ENCODE results near the gene GSTO2.
A peak's percentile ranks its signal among the peaks of the same experiment; 100 is the strongest.
"Not testable (repeated sequence)": the region's sequence is repeated elsewhere in the genome, so short reads cannot be mapped to it uniquely, and the experiment has no call there.

Gene GSTO2

GRCh38 chr10:104268713-104269645 lies at the start of gene GSTO2:
TSS of gene GSTO2 (plus strand) at chr10:104269184. CDS start at chr10:104274916, 5,732 bp downstream.
- DNase-seq (ENCODE audit: extremely low spot score, insufficient read length, low read depth) (peak; percentile 99), FAIRE-seq (peak; percentile 99)

- FAIRE-seq (no peak), DNase-seq (ENCODE audit: extremely low spot score, insufficient read length, low read depth) (no peak)
These were observed 48.5 kb upstream of the GSTO2 start for GRCh38 chr10:104220522-104220921.

- no peak for FAIRE-seq
- no peak for DNase-seq (ENCODE audit: extremely low spot score, insufficient read length, low read depth)
These were observed 45.7 kb upstream of the GSTO2 start for GRCh38 chr10:104223304-104223703.

- DNase-seq (ENCODE audit: extremely low spot score, insufficient read length, low read depth), result no peak
- no peak for FAIRE-seq
These were observed 38.5 kb upstream of the GSTO2 start for GRCh38 chr10:104230490-104230889.

- DNase-seq (ENCODE audit: extremely low spot score, insufficient read length, low read depth) (peak; percentile 100), FAIRE-seq (peak; percentile 99)
These were observed 37.0 kb upstream of the GSTO2 start, which contains the start of gene CFAP43 for GRCh38 chr10:104231784-104232612. TSS of gene CFAP43 (minus strand) at chr10:104232364. CDS start at chr10:104232246, 118 bp downstream.

- DNase-seq (ENCODE audit: extremely low spot score, insufficient read length, low read depth) (no peak), FAIRE-seq (no peak)
These were observed 36.3 kb upstream of the GSTO2 start for GRCh38 chr10:104232613-104233102.

GRCh38 chr10:104233817-104234216 lies 35.2 kb upstream of the GSTO2 start:
- no peak for FAIRE-seq
- no peak for DNase-seq (ENCODE audit: extremely low spot score, insufficient read length, low read depth)

GRCh38 chr10:104234934-104235333 lies 34.0 kb upstream of the GSTO2 start:
- no peak for DNase-seq (ENCODE audit: extremely low spot score, insufficient read length, low read depth)
- FAIRE-seq, result no peak

- FAIRE-seq, result no peak
- no peak for DNase-seq (ENCODE audit: extremely low spot score, insufficient read length, low read depth)
These were observed 33.2 kb upstream of the GSTO2 start for GRCh38 chr10:104235801-104236200.

GRCh38 chr10:104240078-104240477 lies 28.9 kb upstream of the GSTO2 start:
- no peak for FAIRE-seq
- no peak for DNase-seq (ENCODE audit: extremely low spot score, insufficient read length, low read depth)

- FAIRE-seq, result no peak
- DNase-seq (ENCODE audit: extremely low spot score, insufficient read length, low read depth), result no peak
These were observed 26.4 kb upstream of the GSTO2 start for GRCh38 chr10:104242545-104242944.

- FAIRE-seq; DNase-seq (ENCODE audit: extremely low spot score, insufficient read length, low read depth): not testable (repeated sequence)
These were observed 26.0 kb upstream of the GSTO2 start for GRCh38 chr10:104243009-104243408.

GRCh38 chr10:104243512-104243911 lies 25.5 kb upstream of the GSTO2 start:
- FAIRE-seq (no peak), DNase-seq (ENCODE audit: extremely low spot score, insufficient read length, low read depth) (no peak)

- DNase-seq (ENCODE audit: extremely low spot score, insufficient read length, low read depth) (no peak), FAIRE-seq (no peak)
These were observed 23.8 kb upstream of the GSTO2 start for GRCh38 chr10:104245066-104245632.

GRCh38 chr10:104246976-104247375 lies 22.0 kb upstream of the GSTO2 start:
- no peak for DNase-seq (ENCODE audit: extremely low spot score, insufficient read length, low read depth)
- no peak for FAIRE-seq

GRCh38 chr10:104247513-104248146 lies 21.4 kb upstream of the GSTO2 start:
- no peak for DNase-seq (ENCODE audit: extremely low spot score, insufficient read length, low read depth)
- FAIRE-seq, result no peak

- DNase-seq (ENCODE audit: extremely low spot score, insufficient read length, low read depth); FAIRE-seq: not testable (repeated sequence)
These were observed 20.1 kb upstream of the GSTO2 start for GRCh38 chr10:104248931-104249330.

- DNase-seq (ENCODE audit: extremely low spot score, insufficient read length, low read depth) (no peak), FAIRE-seq (no peak)
These were observed 18.6 kb upstream of the GSTO2 start for GRCh38 chr10:104250371-104250770.

- DNase-seq (ENCODE audit: extremely low spot score, insufficient read length, low read depth), result no peak
These were observed 17.5 kb upstream of the GSTO2 start for GRCh38 chr10:104251443-104251842.

GRCh38 chr10:104252368-104252767 lies 16.6 kb upstream of the GSTO2 start:
- FAIRE-seq (no peak), DNase-seq (ENCODE audit: extremely low spot score, insufficient read length, low read depth) (no peak)

More at GRCh38 chr10:104251443-104251842, 17.5 kb upstream of the GSTO2 start:
- FAIRE-seq, result no peak

Data from GM18507 (cell line).